Fibroblast of peridontal ligament (primary cell): Measurements from ENCODE around the gene ARHGAP23.

ENCODE experiments used
- DNase-seq: peaks from one replicate; pipeline ENCODE4 v3.0.0-alpha.2; 2010; ENCODE audit errors: extremely low read depth

ARHGAP23 gene

GRCh38 chr17:38441429-38442061 is 13.3 kb downstream of the ARHGAP23 start:
- DNase-seq = no peak

GRCh38 chr17:38442548-38442947 is 14.3 kb downstream of the ARHGAP23 start:
- peak; percentile 41 for DNase-seq

- no peak for DNase-seq
Measured at GRCh38 chr17:38443356-38444031, 15.2 kb downstream of the ARHGAP23 start.

GRCh38 chr17:38444151-38444550 is 15.9 kb downstream of the ARHGAP23 start:
- peak; percentile 51 for DNase-seq

- DNase-seq = peak; percentile 52
Measured at GRCh38 chr17:38447502-38448085, 19.3 kb downstream of the ARHGAP23 start.

GRCh38 chr17:38448208-38448771 is 20.0 kb downstream of the ARHGAP23 start:
- no peak for DNase-seq

GRCh38 chr17:38449364-38449763 is 21.1 kb downstream of the ARHGAP23 start:
- no peak for DNase-seq

GRCh38 chr17:38450557-38451029 is 22.3 kb downstream of the ARHGAP23 start:
- DNase-seq = no peak

GRCh38 chr17:38451030-38451839 is 23.0 kb downstream of the ARHGAP23 start:
- DNase-seq = peak; percentile 42

- DNase-seq = peak; percentile 62
Measured at GRCh38 chr17:38451840-38452529, 23.7 kb downstream of the ARHGAP23 start.

GRCh38 chr17:38452719-38453118 is 24.5 kb downstream of the ARHGAP23 start:
- no peak for DNase-seq

- DNase-seq = peak; percentile 64
Measured at GRCh38 chr17:38453951-38454421, 25.7 kb downstream of the ARHGAP23 start.

- DNase-seq = peak; percentile 81
Measured at GRCh38 chr17:38454532-38454931, 26.3 kb downstream of the ARHGAP23 start.

GRCh38 chr17:38455288-38455915 is 27.1 kb downstream of the ARHGAP23 start:
- DNase-seq = no peak

- DNase-seq = no peak
Measured at GRCh38 chr17:38456031-38456815, 28.0 kb downstream of the ARHGAP23 start.

GRCh38 chr17:38457577-38458371 is 29.5 kb downstream of the ARHGAP23 start:
- DNase-seq = no peak

- no peak for DNase-seq
Measured at GRCh38 chr17:38458521-38458920, 30.3 kb downstream of the ARHGAP23 start.

GRCh38 chr17:38459567-38459966 is 31.3 kb downstream of the ARHGAP23 start:
- DNase-seq = no peak
